Endometrium (tissue), 2 donors: ENCODE data around the gene AGPAT3.

Experiments used
- FAIRE-seq: peaks from 2 replicates; lab custom pipeline; 2012; peaks lifted over from hg19 to GRCh38; lab: Jason Lieb, UNC
- donor health status: control.
- donor health status: control.

Gene AGPAT3

GRCh38 chr21:43937891-43938309 lies 72.9 kb downstream of the AGPAT3 start:
- FAIRE-seq, result no peak

DNA sequence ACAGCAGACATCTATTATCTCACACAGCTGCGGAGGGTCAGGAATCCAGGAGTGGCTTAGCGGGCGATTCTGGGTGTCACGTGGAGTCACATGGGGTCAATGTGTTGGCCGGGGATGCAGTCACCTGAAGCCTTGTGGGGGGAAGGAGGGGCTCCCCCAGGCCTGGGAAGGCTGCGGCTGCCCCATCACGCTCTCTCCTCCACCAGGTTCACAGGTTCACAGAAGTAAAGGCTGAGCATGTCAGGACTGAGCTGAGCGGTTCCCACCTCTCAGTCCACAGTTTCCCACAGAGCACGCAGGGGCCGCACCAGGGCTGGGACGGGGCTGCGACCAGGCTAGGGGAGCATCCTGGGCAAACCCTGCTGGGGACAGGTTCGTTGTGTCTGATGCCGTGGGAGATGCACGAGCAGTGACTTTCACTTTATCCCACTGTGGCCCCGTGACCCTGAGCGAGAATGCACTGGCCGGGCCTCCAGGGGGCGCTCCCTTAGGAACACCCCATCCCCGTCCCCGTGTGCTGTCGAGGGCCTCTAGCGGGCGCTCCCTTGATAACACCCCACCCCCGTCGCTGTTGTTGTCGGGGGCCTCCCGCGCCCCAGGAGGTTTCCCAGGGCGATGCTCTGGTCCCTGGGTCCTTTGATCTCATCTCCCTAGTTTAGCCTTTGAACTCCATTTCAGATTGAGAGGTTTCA lies 73.9 kb downstream of the AGPAT3 start:
- FAIRE-seq, result no peak

GRCh38 chr21:43939443-43940328 lies 74.7 kb downstream of the AGPAT3 start:
- no peak for FAIRE-seq

DNA sequence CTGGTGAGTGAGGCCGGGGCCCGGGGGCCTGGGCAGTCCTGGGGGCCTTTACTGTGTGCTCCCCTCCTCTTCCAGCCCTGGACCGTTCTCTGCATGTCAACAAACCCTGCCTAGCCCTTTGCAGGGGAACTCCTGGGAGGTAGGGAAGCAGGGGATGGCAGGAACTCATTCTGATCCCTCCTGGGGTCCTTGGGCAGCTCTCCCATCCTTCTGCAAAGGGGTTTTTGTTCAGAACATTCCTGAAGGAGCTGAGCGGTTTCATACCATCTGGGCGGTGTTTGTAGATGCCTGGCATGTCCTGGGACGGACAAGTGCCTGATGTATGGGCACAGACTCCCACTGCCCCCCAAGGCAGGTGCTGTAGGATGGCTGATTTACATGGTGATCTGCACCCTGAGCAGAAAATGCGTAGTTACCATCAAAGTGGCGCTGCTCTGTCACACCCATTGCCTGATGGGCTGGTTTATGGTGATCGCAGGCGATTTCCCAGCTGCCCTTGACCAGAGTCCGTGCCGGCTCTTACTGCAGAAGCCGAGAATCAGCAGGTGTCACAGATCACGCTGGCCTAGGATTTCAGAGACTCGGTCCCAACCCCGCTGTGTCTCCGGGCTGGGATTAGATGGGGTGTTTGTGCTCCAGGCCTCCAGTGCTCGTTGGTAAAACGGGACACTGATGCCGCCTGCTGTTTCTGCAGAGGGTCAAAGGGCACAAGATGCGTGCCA lies 75.5 kb downstream of the AGPAT3 start:
- FAIRE-seq, result no peak

DNA sequence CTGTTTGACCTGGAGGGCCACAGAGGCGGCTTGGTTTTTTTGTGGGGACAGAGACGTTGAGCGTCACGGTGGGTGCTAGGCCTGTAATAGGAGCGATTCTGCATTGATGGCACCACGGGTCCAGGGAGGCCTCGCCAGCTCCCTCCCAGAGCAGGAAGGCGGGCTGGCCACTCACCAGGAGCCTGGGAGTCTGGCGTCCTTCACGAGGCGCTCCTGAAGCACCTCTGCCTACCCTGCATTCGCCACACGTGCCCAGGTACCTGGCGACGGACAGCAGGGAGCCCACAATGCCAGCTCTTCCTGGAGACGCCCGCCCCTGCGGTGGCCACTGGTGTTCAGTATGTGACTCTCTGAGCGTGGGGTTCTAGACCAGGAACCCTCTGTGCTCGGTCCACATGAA lies 77.2 kb downstream of the AGPAT3 start:
- no peak for FAIRE-seq

DNA sequence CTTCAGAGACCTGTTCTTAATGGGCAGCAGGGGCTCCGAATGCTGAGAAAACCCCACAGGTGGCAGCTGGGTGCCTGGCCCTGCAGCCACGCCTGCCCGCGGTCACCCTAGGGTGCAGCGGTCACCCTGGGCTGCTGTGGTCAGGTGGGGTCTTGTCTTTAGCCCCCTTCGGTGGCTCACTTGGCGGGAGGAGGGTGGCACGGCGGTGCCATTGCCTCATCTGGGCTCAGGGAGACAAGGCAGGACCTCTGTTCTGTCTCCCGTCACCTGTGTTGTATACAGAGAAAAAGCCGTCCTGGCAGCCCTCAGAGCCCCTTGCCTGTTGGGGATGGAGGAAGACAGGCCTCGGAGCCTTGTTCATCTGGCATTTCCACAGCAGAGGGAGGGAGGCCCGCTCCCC lies 77.6 kb downstream of the AGPAT3 start:
- FAIRE-seq, result no peak

GRCh38 chr21:43943512-43944077 lies 78.6 kb downstream of the AGPAT3 start:
- FAIRE-seq, result no peak

- FAIRE-seq, result no peak
These were observed 79.1 kb downstream of the AGPAT3 start for GRCh38 chr21:43944078-43944633.

DNA sequence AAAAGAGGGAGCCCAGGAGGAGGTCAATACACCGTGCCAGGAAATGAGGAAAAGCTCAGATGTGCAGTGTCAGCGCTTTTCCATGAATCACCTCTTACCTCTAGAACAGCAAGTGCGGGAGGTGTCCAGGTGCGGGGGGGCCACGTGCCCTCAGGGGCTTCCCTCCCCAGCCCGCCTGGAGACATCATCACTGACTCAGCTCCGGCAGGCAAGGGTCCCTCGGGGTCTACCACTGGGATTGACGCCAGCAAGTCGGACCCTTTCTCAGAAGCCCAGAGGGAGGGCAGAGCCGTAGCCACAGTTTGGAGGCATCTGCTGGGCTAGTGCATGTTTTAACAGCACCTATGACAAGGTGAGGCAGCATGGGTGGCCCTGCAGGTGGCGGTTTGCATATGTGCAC lies 79.7 kb downstream of the AGPAT3 start:
- no peak for FAIRE-seq

GRCh38 chr21:43948740-43949498 lies 83.9 kb downstream of the AGPAT3 start:
- no peak for FAIRE-seq

DNA sequence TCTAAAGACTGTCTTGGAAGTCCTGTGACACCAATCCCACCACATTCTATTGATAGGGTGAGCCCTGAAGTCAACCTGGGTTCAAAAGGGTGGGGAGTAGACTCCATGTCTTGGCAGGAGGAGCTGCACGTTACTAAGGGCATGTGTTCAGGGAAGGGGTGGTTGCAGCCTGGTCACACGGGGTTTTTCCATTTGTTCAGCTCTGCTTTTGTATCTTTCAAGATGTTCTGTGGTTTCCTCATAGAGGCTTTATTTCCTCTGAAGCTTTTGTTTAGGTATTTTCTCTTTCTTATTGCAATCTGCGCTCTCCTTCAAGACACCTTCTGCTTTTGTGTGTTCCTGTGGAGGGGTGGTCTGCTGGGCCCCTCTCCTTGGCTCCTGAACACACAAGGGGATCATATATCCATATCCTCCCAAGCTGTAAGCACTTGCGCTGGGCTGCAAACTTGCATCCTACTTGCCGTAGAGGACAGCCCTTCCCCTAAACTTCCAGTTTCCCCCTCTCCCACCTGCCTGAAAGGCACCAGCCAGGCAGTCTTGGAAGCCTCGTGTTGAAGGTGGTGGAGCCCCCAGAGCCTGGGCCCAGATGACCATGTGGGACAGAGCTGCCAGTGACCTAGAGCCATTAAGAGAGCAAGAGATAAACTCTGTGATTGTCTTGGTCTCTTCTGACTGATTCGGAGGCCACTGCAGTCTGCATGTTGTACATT lies 84.6 kb downstream of the AGPAT3 start:
- no peak for FAIRE-seq

DNA sequence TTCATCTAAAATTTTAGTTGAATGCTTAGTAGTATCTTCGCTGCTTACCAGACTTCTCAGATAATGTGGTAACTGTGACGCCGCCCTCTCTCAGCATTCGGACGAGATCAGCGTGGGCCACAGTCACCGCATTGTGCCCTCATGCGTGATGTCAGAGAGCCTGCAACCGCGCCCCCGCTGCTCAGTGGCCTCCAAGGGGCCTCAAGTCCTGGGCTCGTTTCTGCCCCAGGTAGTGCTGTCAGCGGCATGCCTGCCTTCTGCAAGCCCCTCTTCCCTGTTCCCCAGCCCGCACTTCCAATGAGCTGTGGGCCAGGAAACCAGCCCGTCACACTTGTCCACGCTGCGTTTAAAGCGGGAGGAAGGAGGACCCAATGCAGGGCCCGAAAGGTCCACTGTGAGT lies 85.5 kb downstream of the AGPAT3 start:
- FAIRE-seq, result no peak

GRCh38 chr21:43950936-43951335 lies 85.9 kb downstream of the AGPAT3 start:
- no peak for FAIRE-seq

GRCh38 chr21:43951911-43952703 lies 87.1 kb downstream of the AGPAT3 start:
- FAIRE-seq, result no peak

DNA sequence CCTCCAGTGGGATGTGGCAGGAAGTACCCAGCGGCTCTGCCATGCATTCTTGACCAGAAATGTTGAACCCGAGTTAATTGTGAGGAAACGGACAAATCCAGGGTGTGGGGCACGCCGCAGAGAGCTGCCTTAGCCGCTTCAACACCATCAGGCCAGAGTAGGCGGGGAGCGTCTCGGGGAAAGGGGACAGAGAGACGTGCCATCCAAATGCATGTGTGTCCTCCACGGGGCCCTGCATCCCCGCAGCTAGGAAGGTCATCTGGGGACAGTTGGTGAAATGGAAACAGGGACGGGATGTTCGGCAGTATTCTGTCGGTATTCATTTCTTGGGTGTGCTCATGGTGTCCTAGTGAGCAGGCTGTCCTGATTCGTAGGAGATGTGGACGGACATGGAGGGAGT lies 88.0 kb downstream of the AGPAT3 start:
- no peak for FAIRE-seq

- FAIRE-seq, result no peak
These were observed 89.0 kb downstream of the AGPAT3 start for GRCh38 chr21:43954042-43954441.

DNA sequence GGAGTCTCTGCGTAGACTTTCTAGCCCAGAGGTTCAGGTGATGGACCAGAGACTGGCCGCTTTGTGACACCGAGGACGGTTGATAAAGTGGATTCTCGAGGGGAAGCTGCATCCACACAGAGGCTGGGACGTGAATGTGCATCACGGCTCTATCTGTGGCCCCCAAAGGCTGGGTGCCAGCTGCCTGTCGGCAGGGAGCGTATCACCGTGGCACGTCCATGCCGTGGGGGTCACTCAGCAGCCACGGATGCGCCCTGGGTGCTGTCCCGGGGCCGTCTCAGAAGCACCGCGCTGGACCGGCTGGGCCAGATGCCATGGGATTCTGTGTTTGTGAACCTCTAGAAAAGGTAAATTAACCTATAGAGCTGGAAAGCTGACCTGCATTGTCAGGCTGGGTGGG lies 89.9 kb downstream of the AGPAT3 start:
- FAIRE-seq, result no peak

GRCh38 chr21:43956019-43956669 lies 91.1 kb downstream of the AGPAT3 start:
- FAIRE-seq, result no peak

- FAIRE-seq, result no peak
These were observed 91.6 kb downstream of the AGPAT3 start for GRCh38 chr21:43956670-43957035.
